ENCODE data around the gene C1QC. TPM values are rescaled to one million over a fixed set of nuclear protein-coding genes. Genes with fewer than 3 reads are reported as not detected.

Gene C1QC
- total and polyA plus RNA-seq, 2 experiments from 2014 or later, result not detected

DNA sequence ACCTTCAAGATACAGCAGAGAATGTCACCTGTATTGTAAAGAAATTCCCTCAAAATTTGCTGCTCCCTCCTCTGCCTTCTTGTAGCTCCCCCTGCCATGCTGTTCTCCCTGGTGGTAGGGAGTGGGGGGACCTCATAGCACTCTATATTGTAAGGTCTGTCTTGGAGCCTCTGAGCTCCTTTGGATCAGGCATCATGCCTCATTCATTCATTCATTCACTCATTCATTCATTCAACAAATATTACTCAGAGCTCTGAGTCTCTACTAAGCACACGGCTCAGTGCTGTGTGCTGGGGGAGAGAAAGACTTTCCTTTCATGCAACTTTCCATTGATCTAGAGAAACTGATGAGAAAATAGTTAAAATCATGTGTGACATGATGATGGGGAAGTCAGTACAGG is 40.1 kb downstream of the C1QC start (continued):
- TF ChIP-seq, protein P1, sequence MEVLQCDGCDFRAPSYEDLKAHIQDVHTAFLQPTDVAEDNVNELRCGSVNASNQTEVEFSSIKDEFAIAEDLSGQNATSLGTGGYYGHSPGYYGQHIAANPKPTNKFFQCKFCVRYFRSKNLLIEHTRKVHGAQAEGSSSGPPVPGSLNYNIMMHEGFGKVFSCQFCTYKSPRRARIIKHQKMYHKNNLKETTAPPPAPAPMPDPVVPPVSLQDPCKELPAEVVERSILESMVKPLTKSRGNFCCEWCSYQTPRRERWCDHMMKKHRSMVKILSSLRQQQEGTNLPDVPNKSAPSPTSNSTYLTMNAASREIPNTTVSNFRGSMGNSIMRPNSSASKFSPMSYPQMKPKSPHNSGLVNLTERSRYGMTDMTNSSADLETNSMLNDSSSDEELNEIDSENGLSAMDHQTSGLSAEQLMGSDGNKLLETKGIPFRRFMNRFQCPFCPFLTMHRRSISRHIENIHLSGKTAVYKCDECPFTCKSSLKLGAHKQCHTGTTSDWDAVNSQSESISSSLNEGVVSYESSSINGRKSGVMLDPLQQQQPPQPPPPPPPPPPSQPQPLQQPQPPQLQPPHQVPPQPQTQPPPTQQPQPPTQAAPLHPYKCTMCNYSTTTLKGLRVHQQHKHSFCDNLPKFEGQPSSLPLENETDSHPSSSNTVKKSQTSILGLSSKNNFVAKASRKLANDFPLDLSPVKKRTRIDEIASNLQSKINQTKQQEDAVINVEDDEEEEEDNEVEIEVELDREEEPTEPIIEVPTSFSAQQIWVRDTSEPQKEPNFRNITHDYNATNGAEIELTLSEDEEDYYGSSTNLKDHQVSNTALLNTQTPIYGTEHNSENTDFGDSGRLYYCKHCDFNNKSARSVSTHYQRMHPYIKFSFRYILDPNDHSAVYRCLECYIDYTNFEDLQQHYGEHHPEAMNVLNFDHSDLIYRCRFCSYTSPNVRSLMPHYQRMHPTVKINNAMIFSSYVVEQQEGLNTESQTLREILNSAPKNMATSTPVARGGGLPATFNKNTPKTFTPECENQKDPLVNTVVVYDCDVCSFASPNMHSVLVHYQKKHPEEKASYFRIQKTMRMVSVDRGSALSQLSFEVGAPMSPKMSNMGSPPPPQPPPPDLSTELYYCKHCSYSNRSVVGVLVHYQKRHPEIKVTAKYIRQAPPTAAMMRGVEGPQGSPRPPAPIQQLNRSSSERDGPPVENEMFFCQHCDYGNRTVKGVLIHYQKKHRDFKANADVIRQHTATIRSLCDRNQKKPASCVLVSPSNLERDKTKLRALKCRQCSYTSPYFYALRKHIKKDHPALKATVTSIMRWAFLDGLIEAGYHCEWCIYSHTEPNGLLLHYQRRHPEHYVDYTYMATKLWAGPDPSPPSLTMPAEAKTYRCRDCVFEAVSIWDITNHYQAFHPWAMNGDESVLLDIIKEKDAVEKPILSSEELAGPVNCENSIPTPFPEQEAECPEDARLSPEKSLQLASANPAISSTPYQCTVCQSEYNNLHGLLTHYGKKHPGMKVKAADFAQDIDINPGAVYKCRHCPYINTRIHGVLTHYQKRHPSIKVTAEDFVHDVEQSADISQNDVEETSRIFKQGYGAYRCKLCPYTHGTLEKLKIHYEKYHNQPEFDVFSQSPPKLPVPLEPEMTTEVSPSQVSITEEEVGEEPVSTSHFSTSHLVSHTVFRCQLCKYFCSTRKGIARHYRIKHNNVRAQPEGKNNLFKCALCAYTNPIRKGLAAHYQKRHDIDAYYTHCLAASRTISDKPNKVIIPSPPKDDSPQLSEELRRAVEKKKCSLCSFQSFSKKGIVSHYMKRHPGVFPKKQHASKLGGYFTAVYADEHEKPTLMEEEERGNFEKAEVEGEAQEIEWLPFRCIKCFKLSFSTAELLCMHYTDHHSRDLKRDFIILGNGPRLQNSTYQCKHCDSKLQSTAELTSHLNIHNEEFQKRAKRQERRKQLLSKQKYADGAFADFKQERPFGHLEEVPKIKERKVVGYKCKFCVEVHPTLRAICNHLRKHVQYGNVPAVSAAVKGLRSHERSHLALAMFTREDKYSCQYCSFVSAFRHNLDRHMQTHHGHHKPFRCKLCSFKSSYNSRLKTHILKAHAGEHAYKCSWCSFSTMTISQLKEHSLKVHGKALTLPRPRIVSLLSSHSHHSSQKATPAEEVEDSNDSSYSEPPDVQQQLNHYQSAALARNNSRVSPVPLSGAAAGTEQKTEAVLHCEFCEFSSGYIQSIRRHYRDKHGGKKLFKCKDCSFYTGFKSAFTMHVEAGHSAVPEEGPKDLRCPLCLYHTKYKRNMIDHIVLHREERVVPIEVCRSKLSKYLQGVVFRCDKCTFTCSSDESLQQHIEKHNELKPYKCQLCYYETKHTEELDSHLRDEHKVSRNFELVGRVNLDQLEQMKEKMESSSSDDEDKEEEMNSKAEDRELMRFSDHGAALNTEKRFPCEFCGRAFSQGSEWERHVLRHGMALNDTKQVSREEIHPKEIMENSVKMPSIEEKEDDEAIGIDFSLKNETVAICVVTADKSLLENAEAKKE (CRISPR knock-in tag; IDR thresholded peaks at IDR 0.05), result no peak
- TF ChIP-seq ZNF114 (CRISPR knock-in tag; IDR thresholded peaks at IDR 0.05) (no peak), JUNB (IDR thresholded peaks at IDR 0.05; ENCODE audit: unreplicated experiment) (no peak), POLR2AphosphoS5 (IDR thresholded peaks at IDR 0.05; ENCODE audit: low read depth) (no peak), EZH2 (IDR thresholded peaks at IDR 0.05; ENCODE audit: low read depth, unreplicated experiment) (no peak), STAT1 (IDR thresholded peaks at IDR 0.05; ENCODE audit: unreplicated experiment) (no peak), CREB1 (CRISPR knock-in tag; IDR thresholded peaks at IDR 0.05; ENCODE audit: low read depth) (no peak), ZNF331 (CRISPR knock-in tag; IDR thresholded peaks at IDR 0.05; ENCODE audit: low read depth) (no peak)
- TF ChIP-seq, protein P2, sequence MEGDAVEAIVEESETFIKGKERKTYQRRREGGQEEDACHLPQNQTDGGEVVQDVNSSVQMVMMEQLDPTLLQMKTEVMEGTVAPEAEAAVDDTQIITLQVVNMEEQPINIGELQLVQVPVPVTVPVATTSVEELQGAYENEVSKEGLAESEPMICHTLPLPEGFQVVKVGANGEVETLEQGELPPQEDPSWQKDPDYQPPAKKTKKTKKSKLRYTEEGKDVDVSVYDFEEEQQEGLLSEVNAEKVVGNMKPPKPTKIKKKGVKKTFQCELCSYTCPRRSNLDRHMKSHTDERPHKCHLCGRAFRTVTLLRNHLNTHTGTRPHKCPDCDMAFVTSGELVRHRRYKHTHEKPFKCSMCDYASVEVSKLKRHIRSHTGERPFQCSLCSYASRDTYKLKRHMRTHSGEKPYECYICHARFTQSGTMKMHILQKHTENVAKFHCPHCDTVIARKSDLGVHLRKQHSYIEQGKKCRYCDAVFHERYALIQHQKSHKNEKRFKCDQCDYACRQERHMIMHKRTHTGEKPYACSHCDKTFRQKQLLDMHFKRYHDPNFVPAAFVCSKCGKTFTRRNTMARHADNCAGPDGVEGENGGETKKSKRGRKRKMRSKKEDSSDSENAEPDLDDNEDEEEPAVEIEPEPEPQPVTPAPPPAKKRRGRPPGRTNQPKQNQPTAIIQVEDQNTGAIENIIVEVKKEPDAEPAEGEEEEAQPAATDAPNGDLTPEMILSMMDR (conservative IDR thresholded peaks at IDR 0.05; ENCODE audit: low read depth in 2 of 2), result no peak
- TF ChIP-seq, protein P3, sequence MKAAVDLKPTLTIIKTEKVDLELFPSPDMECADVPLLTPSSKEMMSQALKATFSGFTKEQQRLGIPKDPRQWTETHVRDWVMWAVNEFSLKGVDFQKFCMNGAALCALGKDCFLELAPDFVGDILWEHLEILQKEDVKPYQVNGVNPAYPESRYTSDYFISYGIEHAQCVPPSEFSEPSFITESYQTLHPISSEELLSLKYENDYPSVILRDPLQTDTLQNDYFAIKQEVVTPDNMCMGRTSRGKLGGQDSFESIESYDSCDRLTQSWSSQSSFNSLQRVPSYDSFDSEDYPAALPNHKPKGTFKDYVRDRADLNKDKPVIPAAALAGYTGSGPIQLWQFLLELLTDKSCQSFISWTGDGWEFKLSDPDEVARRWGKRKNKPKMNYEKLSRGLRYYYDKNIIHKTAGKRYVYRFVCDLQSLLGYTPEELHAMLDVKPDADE (IDR thresholded peaks at IDR 0.05), result no peak
- TF ChIP-seq, protein P4, sequence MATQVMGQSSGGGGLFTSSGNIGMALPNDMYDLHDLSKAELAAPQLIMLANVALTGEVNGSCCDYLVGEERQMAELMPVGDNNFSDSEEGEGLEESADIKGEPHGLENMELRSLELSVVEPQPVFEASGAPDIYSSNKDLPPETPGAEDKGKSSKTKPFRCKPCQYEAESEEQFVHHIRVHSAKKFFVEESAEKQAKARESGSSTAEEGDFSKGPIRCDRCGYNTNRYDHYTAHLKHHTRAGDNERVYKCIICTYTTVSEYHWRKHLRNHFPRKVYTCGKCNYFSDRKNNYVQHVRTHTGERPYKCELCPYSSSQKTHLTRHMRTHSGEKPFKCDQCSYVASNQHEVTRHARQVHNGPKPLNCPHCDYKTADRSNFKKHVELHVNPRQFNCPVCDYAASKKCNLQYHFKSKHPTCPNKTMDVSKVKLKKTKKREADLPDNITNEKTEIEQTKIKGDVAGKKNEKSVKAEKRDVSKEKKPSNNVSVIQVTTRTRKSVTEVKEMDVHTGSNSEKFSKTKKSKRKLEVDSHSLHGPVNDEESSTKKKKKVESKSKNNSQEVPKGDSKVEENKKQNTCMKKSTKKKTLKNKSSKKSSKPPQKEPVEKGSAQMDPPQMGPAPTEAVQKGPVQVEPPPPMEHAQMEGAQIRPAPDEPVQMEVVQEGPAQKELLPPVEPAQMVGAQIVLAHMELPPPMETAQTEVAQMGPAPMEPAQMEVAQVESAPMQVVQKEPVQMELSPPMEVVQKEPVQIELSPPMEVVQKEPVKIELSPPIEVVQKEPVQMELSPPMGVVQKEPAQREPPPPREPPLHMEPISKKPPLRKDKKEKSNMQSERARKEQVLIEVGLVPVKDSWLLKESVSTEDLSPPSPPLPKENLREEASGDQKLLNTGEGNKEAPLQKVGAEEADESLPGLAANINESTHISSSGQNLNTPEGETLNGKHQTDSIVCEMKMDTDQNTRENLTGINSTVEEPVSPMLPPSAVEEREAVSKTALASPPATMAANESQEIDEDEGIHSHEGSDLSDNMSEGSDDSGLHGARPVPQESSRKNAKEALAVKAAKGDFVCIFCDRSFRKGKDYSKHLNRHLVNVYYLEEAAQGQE (IDR thresholded peaks at IDR 0.05; ENCODE audit: unreplicated experiment), result no peak
